ENCODE measurements around the gene TIGD1.

The TIGD1 gene

GRCh38 chr2:232518844-232519243, 31.5 kb downstream of the TIGD1 start:
- peaks cover 21% of the 10 kb centered on the region for H3K27me3 Mint-ChIP-seq
- H3K9me3 Mint-ChIP-seq: no peaks in the 10 kb centered on the region
- no peaks in the 10 kb centered on the region for H3K36me3 Mint-ChIP-seq
- DNase-seq (ENCODE audit: low spot score in 2 of 2): no peak
- no peak overlapping the region for H3K27ac Mint-ChIP-seq
- H3K4me1 Mint-ChIP-seq: peaks cover 3% of the 10 kb centered on the region
- no peak overlapping the region for H3K4me3 Mint-ChIP-seq
- ATAC-seq (ENCODE audit: low read depth): no peak

GRCh38 chr2:232516551-232516950, 33.8 kb downstream of the TIGD1 start:
- no peak for ATAC-seq (ENCODE audit: low read depth)

GRCh38 chr2:232515639-232516038, 34.7 kb downstream of the TIGD1 start:
- no peak for DNase-seq (ENCODE audit: low spot score in 2 of 2)
- H3K4me3 Mint-ChIP-seq: no peak overlapping the region
- H3K27me3 Mint-ChIP-seq: peaks cover 19% of the 10 kb centered on the region
- no peak overlapping the region for H3K27ac Mint-ChIP-seq
- ATAC-seq (ENCODE audit: low read depth): no peak
- no peaks in the 10 kb centered on the region for H3K4me1 Mint-ChIP-seq
- no peaks in the 10 kb centered on the region for H3K36me3 Mint-ChIP-seq
- no peaks in the 10 kb centered on the region for H3K9me3 Mint-ChIP-seq

More at GRCh38 chr2:232516551-232516950, 33.8 kb downstream of the TIGD1 start:
- Mint-ChIP-seq H3K9me3 (no peaks in the 10 kb centered on the region), H3K36me3 (no peaks in the 10 kb centered on the region), H3K4me3 (no peak overlapping the region), H3K27me3 (peaks cover 23% of the 10 kb centered on the region), H3K27ac (no peak overlapping the region), H3K4me1 (peaks cover 2% of the 10 kb centered on the region)
- DNase-seq (ENCODE audit: low spot score in 2 of 2): no peak

- DNase-seq (ENCODE audit: low spot score in 2 of 2) (no peak), ATAC-seq (ENCODE audit: low read depth) (no peak)
- Mint-ChIP-seq H3K27ac (no peak overlapping the region), H3K27me3 (peaks cover 8% of the 10 kb centered on the region), H3K4me1 (no peaks in the 10 kb centered on the region), H3K9me3 (no peaks in the 10 kb centered on the region), H3K36me3 (no peaks in the 10 kb centered on the region), H3K4me3 (no peak overlapping the region)
Measured at GRCh38 chr2:232513353-232513752, 37.0 kb downstream of the TIGD1 start.

- no peak overlapping the region for H3K4me3 Mint-ChIP-seq
- ATAC-seq (ENCODE audit: low read depth): no peak
- H3K4me1 Mint-ChIP-seq: no peaks in the 10 kb centered on the region
- no peak overlapping the region for H3K27ac Mint-ChIP-seq
- H3K36me3 Mint-ChIP-seq: no peaks in the 10 kb centered on the region
- DNase-seq (ENCODE audit: low spot score in 2 of 2): no peak
- no peaks in the 10 kb centered on the region for H3K9me3 Mint-ChIP-seq
- peaks cover 8% of the 10 kb centered on the region for H3K27me3 Mint-ChIP-seq
Measured at GRCh38 chr2:232512602-232513001, 37.8 kb downstream of the TIGD1 start.

GRCh38 chr2:232511336-232511890, 38.9 kb downstream of the TIGD1 start:
- DNase-seq (ENCODE audit: low spot score in 2 of 2): no peak
- Mint-ChIP-seq H3K4me1 (no peaks in the 10 kb centered on the region), H3K27me3 (peaks cover 6% of the 10 kb centered on the region), H3K9me3 (no peaks in the 10 kb centered on the region), H3K27ac (no peak overlapping the region), H3K36me3 (no peaks in the 10 kb centered on the region), H3K4me3 (no peak overlapping the region)
- ATAC-seq (ENCODE audit: low read depth): no peak

- Mint-ChIP-seq H3K27ac (no peak overlapping the region), H3K36me3 (no peaks in the 10 kb centered on the region), H3K9me3 (no peaks in the 10 kb centered on the region), H3K27me3 (peaks cover 13% of the 10 kb centered on the region), H3K4me1 (peaks cover 3% of the 10 kb centered on the region), H3K4me3 (no peak overlapping the region)
- no peak for ATAC-seq (ENCODE audit: low read depth)
- no peak for DNase-seq (ENCODE audit: low spot score in 2 of 2)
Measured at GRCh38 chr2:232508251-232508650, 42.1 kb downstream of the TIGD1 start.

GRCh38 chr2:232506709-232507108, 43.6 kb downstream of the TIGD1 start:
- Mint-ChIP-seq H3K36me3 (no peaks in the 10 kb centered on the region), H3K9me3 (no peaks in the 10 kb centered on the region), H3K4me3 (no peak overlapping the region), H3K4me1 (peaks cover 7% of the 10 kb centered on the region), H3K27me3 (peaks cover 16% of the 10 kb centered on the region), H3K27ac (no peak overlapping the region)
- ATAC-seq (ENCODE audit: low read depth) (no peak), DNase-seq (ENCODE audit: low spot score in 2 of 2) (no peak)

- Mint-ChIP-seq H3K4me3 (no peak overlapping the region), H3K27me3 (peaks cover 16% of the 10 kb centered on the region), H3K4me1 (peaks cover 7% of the 10 kb centered on the region), H3K36me3 (no peaks in the 10 kb centered on the region), H3K27ac (no peak overlapping the region), H3K9me3 (no peaks in the 10 kb centered on the region)
- no peak for ATAC-seq (ENCODE audit: low read depth)
- no peak for DNase-seq (ENCODE audit: low spot score in 2 of 2)
Measured at GRCh38 chr2:232505856-232506255, 44.5 kb downstream of the TIGD1 start.

GRCh38 chr2:232504438-232504837, 45.9 kb downstream of the TIGD1 start:
- Mint-ChIP-seq H3K27ac (no peak overlapping the region), H3K27me3 (peaks cover 24% of the 10 kb centered on the region), H3K36me3 (no peaks in the 10 kb centered on the region), H3K4me1 (peaks cover 7% of the 10 kb centered on the region), H3K9me3 (no peaks in the 10 kb centered on the region), H3K4me3 (no peak overlapping the region)
- DNase-seq (ENCODE audit: low spot score in 2 of 2) (no peak), ATAC-seq (ENCODE audit: low read depth) (no peak)

GRCh38 chr2:232503809-232504323, 46.5 kb downstream of the TIGD1 start:
- peaks cover 7% of the 10 kb centered on the region for H3K4me1 Mint-ChIP-seq
- no peak for DNase-seq (ENCODE audit: low spot score in 2 of 2)
- no peak for ATAC-seq (ENCODE audit: low read depth)
- H3K27me3 Mint-ChIP-seq: peaks cover 24% of the 10 kb centered on the region
- no peaks in the 10 kb centered on the region for H3K36me3 Mint-ChIP-seq
- no peak overlapping the region for H3K27ac Mint-ChIP-seq
- no peaks in the 10 kb centered on the region for H3K9me3 Mint-ChIP-seq
- peak overlapping the region; percentile 50 for H3K4me3 Mint-ChIP-seq

GRCh38 chr2:232502911-232503808, 47.2 kb downstream of the TIGD1 start:
- H3K4me1 Mint-ChIP-seq: peaks cover 7% of the 10 kb centered on the region
- peak; percentile 37 to 44 for DNase-seq (ENCODE audit: low spot score in 2 of 2)

GRCh38 chr2:232502511-232502910, 47.8 kb downstream of the TIGD1 start:
- Mint-ChIP-seq H3K27ac (peak overlapping the region; percentile 61), H3K4me3 (peak overlapping the region; percentile 85), H3K27me3 (peaks cover 27% of the 10 kb centered on the region), H3K9me3 (no peaks in the 10 kb centered on the region), H3K36me3 (no peaks in the 10 kb centered on the region), H3K4me1 (peaks cover 7% of the 10 kb centered on the region)
- ATAC-seq (ENCODE audit: low read depth) (peak; percentile 58), DNase-seq (ENCODE audit: low spot score in 2 of 2) (no peak)

More at GRCh38 chr2:232502911-232503808, 47.2 kb downstream of the TIGD1 start:
- Mint-ChIP-seq H3K36me3 (no peaks in the 10 kb centered on the region), H3K27me3 (peaks cover 27% of the 10 kb centered on the region), H3K4me3 (peak overlapping the region; percentile 50), H3K27ac (peak overlapping the region; percentile 61), H3K9me3 (no peaks in the 10 kb centered on the region)
- ATAC-seq (ENCODE audit: low read depth): peak; percentile 79

GRCh38 chr2:232501794-232502390, 48.5 kb downstream of the TIGD1 start:
- Mint-ChIP-seq H3K4me3 (no peak overlapping the region), H3K36me3 (no peaks in the 10 kb centered on the region), H3K4me1 (peaks cover 7% of the 10 kb centered on the region), H3K9me3 (no peaks in the 10 kb centered on the region), H3K27me3 (peaks cover 26% of the 10 kb centered on the region), H3K27ac (no peak overlapping the region)
- ATAC-seq (ENCODE audit: low read depth) (no peak), DNase-seq (ENCODE audit: low spot score in 2 of 2) (no peak)
